ENCODE results near the gene TMEM14B.

DNA sequence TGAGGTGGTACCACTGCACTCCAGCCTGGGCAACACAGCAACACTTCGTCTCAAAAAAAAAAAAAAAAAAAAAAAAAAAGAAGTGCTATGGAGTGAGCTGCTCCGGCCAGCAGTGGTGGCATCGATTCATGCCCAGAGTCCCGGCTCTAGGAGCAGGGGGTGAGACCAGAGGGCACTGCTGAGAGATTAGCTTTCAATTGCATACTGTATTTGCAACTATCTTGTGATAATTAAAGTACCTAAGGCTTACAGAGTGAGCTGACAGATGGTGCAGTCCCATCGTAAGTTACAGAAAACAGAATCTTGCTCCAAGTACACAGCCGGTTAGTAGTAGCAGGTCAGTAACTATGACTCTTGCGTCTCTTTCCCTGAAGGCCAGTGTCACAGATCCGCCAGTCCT lies 31.5 kb downstream of the TMEM14B start:
- TF ChIP-seq JUN (IDR thresholded peaks at IDR 0.05; ENCODE audit: borderline replicate concordance, insufficient read depth, insufficient read length, low read depth), result no peak
- no peak for TF ChIP-seq EZH2 (IDR thresholded peaks at IDR 0.05; ENCODE audit: borderline replicate concordance, low read depth, low read length, severe bottlenecking)
- TF ChIP-seq, protein P1, sequence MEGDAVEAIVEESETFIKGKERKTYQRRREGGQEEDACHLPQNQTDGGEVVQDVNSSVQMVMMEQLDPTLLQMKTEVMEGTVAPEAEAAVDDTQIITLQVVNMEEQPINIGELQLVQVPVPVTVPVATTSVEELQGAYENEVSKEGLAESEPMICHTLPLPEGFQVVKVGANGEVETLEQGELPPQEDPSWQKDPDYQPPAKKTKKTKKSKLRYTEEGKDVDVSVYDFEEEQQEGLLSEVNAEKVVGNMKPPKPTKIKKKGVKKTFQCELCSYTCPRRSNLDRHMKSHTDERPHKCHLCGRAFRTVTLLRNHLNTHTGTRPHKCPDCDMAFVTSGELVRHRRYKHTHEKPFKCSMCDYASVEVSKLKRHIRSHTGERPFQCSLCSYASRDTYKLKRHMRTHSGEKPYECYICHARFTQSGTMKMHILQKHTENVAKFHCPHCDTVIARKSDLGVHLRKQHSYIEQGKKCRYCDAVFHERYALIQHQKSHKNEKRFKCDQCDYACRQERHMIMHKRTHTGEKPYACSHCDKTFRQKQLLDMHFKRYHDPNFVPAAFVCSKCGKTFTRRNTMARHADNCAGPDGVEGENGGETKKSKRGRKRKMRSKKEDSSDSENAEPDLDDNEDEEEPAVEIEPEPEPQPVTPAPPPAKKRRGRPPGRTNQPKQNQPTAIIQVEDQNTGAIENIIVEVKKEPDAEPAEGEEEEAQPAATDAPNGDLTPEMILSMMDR (IDR thresholded peaks at IDR 0.05; ENCODE audit: extremely low read depth in 1 of 2, insufficient read depth in 1 of 2, low read depth in 1 of 2, low read length in 2 of 2), result no peak
- no peak for TF ChIP-seq POLR2AphosphoS5 (IDR thresholded peaks at IDR 0.05; ENCODE audit: insufficient read depth, low read depth, low read length)
- TF ChIP-seq MYC (IDR thresholded peaks at IDR 0.05; ENCODE audit: low read depth, low read length), result no peak
